Measurements from ENCODE around the gene B9D2.

DNA sequence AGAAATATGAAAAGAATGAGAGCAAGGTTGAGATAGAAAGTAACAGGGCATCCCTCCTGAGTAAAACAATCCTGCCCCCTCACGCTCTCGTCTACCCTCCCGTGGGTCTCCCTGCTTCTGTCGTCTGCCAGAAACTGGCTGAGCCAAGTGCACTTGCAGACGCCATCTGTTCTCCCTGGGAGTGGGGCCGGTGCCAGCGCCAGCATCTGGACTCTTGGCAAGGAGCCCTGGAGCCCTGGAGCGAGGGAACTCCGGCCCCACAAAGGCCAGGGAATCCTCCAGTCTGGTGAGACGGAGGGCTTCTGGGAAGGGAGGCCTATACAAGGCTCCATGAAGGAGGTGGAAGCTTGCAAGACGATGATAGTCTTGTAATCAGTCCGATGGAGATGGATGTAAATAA lies 10.0 kb upstream of the B9D2 start:
- TF ChIP-seq POLR2A (IDR thresholded peaks at IDR 0.05; ENCODE audit: low read length), result no peak
- no peak for TF ChIP-seq GATA1 (IDR thresholded peaks at IDR 0.05; ENCODE audit: low read depth, low read length)
